Smooth muscle cell (in vitro differentiated cells): ENCODE data around the gene FTO. TPM values are rescaled to one million over a fixed set of nuclear protein-coding genes. Genes with fewer than 3 reads are reported as not detected.

Experiments
- DNase-seq: peaks from one replicate; lab custom pipeline; 2025; ENCODE audit not compliant: unreplicated experiment; lab: John Stamatoyannopoulos, UW
- H2AFZ ChIP-seq: fragments of 200-600 bp; sonication (generic); 2 replicates; pipeline ENCODE4 v1.6.0; 2016; ENCODE audit warnings: antibody characterized with exemption, low read depth, mild to moderate bottlenecking
- H3F3A ChIP-seq: fragments of 200-600 bp; sonication (generic); 2 replicates; pipeline ENCODE4 v1.6.0; 2017; ENCODE audit warnings: antibody characterized with exemption, low read depth
- H3K27ac ChIP-seq: fragments of 200-600 bp; sonication (generic); 2 replicates; pipeline ENCODE4 v1.5.1; 2016; ENCODE audit warnings: low read depth, mild to moderate bottlenecking
- H3K27me3 ChIP-seq: fragments of 200-600 bp; sonication (generic); 2 replicates; pipeline ENCODE4 v1.6.1; 2016; ENCODE audit warnings: low read depth, mild to moderate bottlenecking
- H3K36me3 ChIP-seq: fragments of 200-600 bp; sonication (generic); 2 replicates; pipeline ENCODE4 v1.5.1; 2016; ENCODE audit warnings: low read depth
- H3K4me1 ChIP-seq: fragments of 200-600 bp; sonication (generic); 2 replicates; pipeline ENCODE4 v1.5.1; 2016; ENCODE audit warnings: low read depth
- H3K4me2 ChIP-seq: fragments of 200-600 bp; sonication (generic); 2 replicates; pipeline ENCODE4 v1.6.0; 2016; ENCODE audit warnings: mild to moderate bottlenecking
- H3K4me3 ChIP-seq: fragments of 200-600 bp; sonication (generic); 2 replicates; pipeline ENCODE4 v1.5.1; 2016; ENCODE audit warnings: mild to moderate bottlenecking
- H3K79me2 ChIP-seq: fragments of 200-600 bp; sonication (generic); 2 replicates; pipeline ENCODE4 v1.6.0; 2016; ENCODE audit warnings: low read depth, mild to moderate bottlenecking
- H3K9ac ChIP-seq: fragments of 200-600 bp; sonication (generic); 2 replicates; pipeline ENCODE4 v1.6.0; 2016; ENCODE audit warnings: low read depth
- H3K9me3 ChIP-seq: fragments of 200-600 bp; sonication (generic); replicated peaks from 2 replicates; pipeline ENCODE4 v1.5.1; 2016; ENCODE audit warnings: low read depth
- H4K20me1 ChIP-seq: fragments of 200-600 bp; sonication (generic); 2 replicates; pipeline ENCODE4 v1.6.0; 2016; ENCODE audit warnings: low read depth
- CTCF ChIP-seq: fragments of 200-600 bp; sonication (generic); IDR thresholded peaks from 2 replicates; pipeline ENCODE4 v1.5.1; 2017; ENCODE audit warnings: borderline replicate concordance, mild to moderate bottlenecking, antibody characterized with exemption; ENCODE audit not compliant: insufficient read depth, poor library complexity, severe bottlenecking
- WGBS: methylation state at CpG from one replicate; pipeline ENCODE4 v1.1.7; 2016; ENCODE audit warnings: low lambda C conversion rate; 5-methylcytosine and 5-hydroxymethylcytosine counted together
- polyA plus RNA-seq: library from polyadenylated mRNA; unstranded; fragments of >200 nt; fragmentation: Nextera tagmentation; extraction: Ambion mirVana; gene quantifications from 2 replicates; pipeline ENCODE4 v1.2.1, GENCODE V29; 2016
- total RNA-seq: library from RNA; depleted of rRNA; stranded (reverse); fragments of >200 nt; gene quantifications from 2 replicates; pipeline ENCODE4 v1.2.3, GENCODE V29; 2014

Gene FTO
- total and polyA plus RNA-seq, 2 experiments from 2014 or later: 81.1 to 89.9 TPM

- Histone ChIP-seq H3K4me1 (no peaks in the 10 kb centered on the region), H4K20me1 (peaks cover 4% of the 10 kb centered on the region), H3K79me2 (peaks cover 6% of the 10 kb centered on the region), H2AFZ (no peak overlapping the region), H3K4me2 (no peak overlapping the region), H3K27me3 (no peaks in the 10 kb centered on the region), H3K36me3 (no peaks in the 10 kb centered on the region), H3K4me3 (no peak overlapping the region), H3K9ac (no peak overlapping the region), H3K27ac (peak overlapping the region; percentile 40), H3K9me3 (no peaks in the 10 kb centered on the region), H3F3A (no peaks in the 10 kb centered on the region)
- TF ChIP-seq CTCF: no peak
- DNase-seq: no peak
- 98% methylated on average over 3 of the region's 3 CpGs for WGBS
Observed at GRCh38 chr16:53836680-53837079, 132.7 kb downstream of the FTO start.

DNA sequence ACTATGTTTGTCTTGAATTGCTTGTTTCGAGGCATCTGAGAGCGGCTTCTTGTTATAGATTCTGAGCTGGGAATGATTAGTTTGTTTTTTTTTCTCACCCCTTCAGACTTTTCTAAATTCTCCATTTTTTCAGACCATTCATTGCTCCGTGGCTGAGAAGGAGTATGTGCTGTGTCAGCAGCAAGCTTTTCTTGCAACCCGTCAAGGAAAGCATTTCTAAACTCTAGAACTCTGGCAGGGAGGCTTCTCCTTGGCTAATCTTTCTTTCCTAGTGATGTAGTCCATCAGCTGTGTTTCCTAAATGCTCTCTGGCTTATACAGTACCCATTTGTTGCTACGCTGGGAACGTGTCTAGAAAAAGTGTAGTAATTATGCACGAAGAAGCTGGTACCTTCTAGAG lies 133.5 kb downstream of the FTO start:
- Histone ChIP-seq H3K4me2 (peak overlapping the region; percentile 49), H3K4me1 (no peaks in the 10 kb centered on the region), H3F3A (no peaks in the 10 kb centered on the region), H3K79me2 (peaks cover 6% of the 10 kb centered on the region), H3K27ac (peak overlapping the region; percentile 40), H3K9ac (no peak overlapping the region), H2AFZ (no peak overlapping the region), H3K9me3 (no peaks in the 10 kb centered on the region), H3K27me3 (no peaks in the 10 kb centered on the region), H3K36me3 (no peaks in the 10 kb centered on the region), H3K4me3 (no peak overlapping the region), H4K20me1 (peaks cover 4% of the 10 kb centered on the region)
- WGBS: 57% methylated on average over 7 of the region's 7 CpGs
- DNase-seq: no peak
- TF ChIP-seq CTCF: no peak

- Histone ChIP-seq H3K79me2 (peaks cover 6% of the 10 kb centered on the region), H3K9ac (no peak overlapping the region), H3K4me1 (no peaks in the 10 kb centered on the region), H3K4me2 (no peak overlapping the region), H3K4me3 (no peak overlapping the region), H3K27me3 (no peaks in the 10 kb centered on the region), H2AFZ (no peak overlapping the region), H3F3A (no peaks in the 10 kb centered on the region), H3K9me3 (no peaks in the 10 kb centered on the region), H4K20me1 (peaks cover 4% of the 10 kb centered on the region), H3K27ac (peak overlapping the region; percentile 39), H3K36me3 (no peaks in the 10 kb centered on the region)
- TF ChIP-seq CTCF: no peak
- WGBS: 93% methylated on average over 2 of the region's 2 CpGs
- DNase-seq: no peak
Observed at GRCh38 chr16:53839150-53839549, 135.2 kb downstream of the FTO start.

DNA sequence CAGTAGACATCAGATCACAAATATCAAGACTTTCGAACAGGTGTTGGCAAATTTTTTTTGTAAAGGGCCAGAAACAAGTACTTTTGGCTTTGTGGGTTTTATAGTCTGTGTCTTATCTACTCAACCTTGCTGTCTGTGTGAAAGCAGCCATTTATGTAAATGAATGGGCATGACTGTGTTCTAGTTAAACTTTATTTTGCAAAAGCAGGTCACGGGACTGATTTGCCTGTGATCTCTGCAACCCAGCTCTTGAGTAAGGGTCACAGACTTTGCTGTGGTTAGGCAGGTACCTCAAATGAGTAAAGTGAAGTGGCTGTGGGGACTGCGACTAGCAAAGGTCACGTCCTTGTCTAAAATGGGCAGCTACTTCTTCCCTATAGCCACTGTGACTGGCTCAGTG lies 136.5 kb downstream of the FTO start:
- Histone ChIP-seq H3K36me3 (no peaks in the 10 kb centered on the region), H4K20me1 (peaks cover 4% of the 10 kb centered on the region), H3K9me3 (no peaks in the 10 kb centered on the region), H3K4me2 (no peak overlapping the region), H3K27me3 (no peaks in the 10 kb centered on the region), H3F3A (no peaks in the 10 kb centered on the region), H3K9ac (no peak overlapping the region), H3K4me1 (no peaks in the 10 kb centered on the region), H3K79me2 (peaks cover under 1% of the 10 kb centered on the region), H2AFZ (no peak overlapping the region), H3K27ac (no peak overlapping the region), H3K4me3 (no peak overlapping the region)
- 68% methylated on average over 4 of the region's 4 CpGs for WGBS
- no peak for TF ChIP-seq CTCF
- no peak for DNase-seq
